GM18909 (cell line): ENCODE measurements around the gene RALGAPB.
"Not testable (repeated sequence)": the region's sequence is repeated elsewhere in the genome, so short reads cannot be mapped to it uniquely, and the experiment has no call there.

Source experiments
- ATAC-seq: cut with Tn5 transposase; IDR thresholded peaks from one replicate; pipeline ENCODE4 v1.9.1; 2021; ENCODE audit warnings: mild to moderate bottlenecking; ENCODE audit not compliant: unreplicated experiment, poor library complexity

RALGAPB gene

GRCh38 chr20:38472513-38473366 lies at the start of gene RALGAPB:
Gene RALGAPB (plus strand): TSS chr20:38472843. CDS start chr20:38488433, 15,590 bp downstream.
- ATAC-seq: peak; percentile 90

GRCh38 chr20:38423541-38423940 lies 49.1 kb upstream of the RALGAPB start:
- ATAC-seq: no peak

- ATAC-seq: no peak
Observed at GRCh38 chr20:38424401-38424800, 48.2 kb upstream of the RALGAPB start.

DNA sequence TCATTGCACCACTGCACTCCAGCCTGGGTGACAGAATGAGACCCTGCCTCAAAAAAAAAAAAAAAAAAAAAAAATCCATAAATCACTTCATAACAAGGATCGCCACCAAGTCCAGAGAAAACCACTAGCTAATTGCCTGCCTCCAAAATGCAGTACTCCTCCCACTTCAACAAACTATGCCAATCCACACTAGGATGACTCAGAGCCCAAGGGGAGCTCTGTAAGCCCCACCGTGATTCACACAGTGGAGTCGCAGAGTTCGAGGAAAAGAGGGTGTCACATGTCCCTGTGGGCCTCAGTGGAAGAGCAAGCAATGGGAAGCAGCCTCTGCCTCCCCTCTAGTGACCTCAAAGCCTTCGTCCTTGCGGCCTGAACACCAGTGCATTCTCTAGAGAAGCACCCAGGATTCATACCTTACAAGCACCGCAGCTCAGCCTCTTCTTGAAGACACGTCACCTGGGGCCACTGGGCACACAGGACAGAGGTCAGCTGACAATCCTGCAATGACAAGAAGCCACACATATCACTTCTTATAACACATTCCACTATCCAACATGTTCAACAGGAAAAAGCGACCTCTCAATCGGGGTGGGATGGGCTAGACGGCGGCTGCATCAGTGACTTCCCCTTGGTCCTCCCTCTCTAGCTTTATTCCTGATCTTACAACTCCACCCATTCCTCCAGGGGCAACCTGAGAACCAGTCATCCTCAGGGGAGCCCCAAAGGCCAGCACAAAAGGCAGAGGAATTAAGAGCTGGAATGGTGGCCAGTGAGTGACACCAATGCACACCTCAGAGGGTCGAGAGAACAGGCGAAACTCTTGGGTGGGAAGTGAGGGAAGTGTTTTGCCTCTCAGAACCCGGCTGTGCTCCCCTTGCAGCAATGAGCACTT lies 46.4 kb upstream of the RALGAPB start:
- no peak for ATAC-seq

- no peak for ATAC-seq
Observed at GRCh38 chr20:38427655-38428023, 45.0 kb upstream of the RALGAPB start.

- ATAC-seq: no peak
Observed at GRCh38 chr20:38428800-38429199, 43.8 kb upstream of the RALGAPB start.

GRCh38 chr20:38429301-38429700 lies 43.3 kb upstream of the RALGAPB start:
- ATAC-seq: no peak

DNA sequence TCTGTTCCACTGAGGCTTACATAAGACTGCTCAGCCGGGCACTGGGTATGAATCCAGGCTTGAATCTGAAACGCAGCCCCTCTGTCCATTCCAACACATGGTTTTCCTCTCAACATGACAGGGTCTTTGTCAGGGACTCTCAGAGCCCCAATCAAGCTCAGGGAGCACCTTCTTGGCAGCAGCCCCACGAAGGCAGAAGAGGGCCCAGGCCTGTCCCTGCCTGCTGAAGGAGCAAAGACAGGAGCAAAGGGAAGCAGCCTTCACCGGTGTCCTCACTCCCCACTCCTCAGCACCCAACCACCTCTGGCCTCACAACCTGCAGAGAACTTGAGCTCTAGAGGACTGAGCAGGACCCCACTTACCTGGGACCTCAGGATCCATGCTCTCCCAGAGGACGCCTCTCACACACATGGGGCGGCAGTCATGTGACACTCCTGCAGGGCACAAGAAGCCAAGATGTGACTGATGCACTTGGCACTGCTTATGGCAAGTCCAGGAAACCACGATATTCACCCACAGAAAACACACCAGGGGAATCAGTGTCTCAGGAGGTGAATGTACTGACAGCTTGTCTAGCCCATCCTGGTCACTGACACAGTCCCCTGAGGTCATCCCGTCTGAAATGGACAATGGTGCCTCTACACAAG lies 41.8 kb upstream of the RALGAPB start:
- ATAC-seq: no peak

- no peak for ATAC-seq
Observed at GRCh38 chr20:38432292-38432691, 40.4 kb upstream of the RALGAPB start.

DNA sequence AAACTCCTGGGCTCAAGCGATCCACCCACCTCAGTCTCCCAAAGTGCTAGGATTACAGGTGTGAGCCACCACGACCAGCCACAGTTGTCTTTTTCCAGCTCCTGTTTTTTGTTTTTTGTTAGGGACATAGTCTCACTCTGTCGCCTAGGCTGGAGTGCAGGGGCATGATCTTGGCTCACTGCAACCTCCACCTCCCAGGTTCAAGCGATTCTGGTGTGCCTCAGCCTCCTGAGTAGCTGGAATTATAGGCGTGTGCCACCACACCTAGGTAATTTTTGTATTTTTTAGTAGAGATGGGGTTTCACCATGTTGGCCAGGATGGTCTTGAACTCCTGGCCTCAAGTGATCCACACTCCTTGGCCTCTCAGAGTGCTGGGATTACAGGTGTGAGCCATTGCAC lies 39.8 kb upstream of the RALGAPB start:
- not testable (repeated sequence) for ATAC-seq

DNA sequence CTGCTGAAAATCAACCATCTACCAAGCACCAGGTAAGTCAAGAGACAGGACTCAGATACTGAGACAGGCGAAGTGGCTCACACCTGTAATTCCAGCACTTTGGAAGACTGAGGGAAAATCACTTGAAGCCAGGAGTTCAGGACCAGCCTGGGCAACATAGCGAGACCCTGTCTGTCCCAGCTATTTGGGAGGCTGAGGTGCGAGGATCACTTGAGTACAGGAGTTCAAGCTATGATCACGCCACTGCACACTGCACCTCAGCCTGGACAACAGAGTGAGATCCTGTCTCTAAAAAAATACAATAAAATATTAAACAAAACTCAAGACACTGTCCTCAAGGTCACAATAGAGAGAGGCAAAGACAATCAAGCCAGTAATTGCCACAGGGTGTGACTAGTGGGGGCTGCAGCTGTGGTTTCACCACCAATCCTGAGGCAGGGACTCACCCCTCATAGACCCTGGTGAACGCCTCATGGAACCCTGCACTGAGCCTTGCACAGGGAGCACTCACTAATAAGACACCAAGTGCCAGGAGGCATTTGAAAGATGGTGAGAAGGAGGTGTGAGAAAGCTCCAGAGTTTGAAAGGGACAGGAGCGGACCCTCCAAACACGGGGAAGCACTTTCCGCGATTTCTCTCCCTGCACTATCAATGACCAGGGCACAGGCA lies 39.2 kb upstream of the RALGAPB start:
- ATAC-seq: no peak

GRCh38 chr20:38434301-38434741 lies 38.3 kb upstream of the RALGAPB start:
- ATAC-seq: no peak

GRCh38 chr20:38434770-38435554 lies 37.7 kb upstream of the RALGAPB start, which contains the start of gene SNHG17:
Gene SNHG17 (minus strand): TSS chr20:38435328.
- ATAC-seq: peak; percentile 74

- no peak for ATAC-seq
Observed at GRCh38 chr20:38435555-38435939, 37.1 kb upstream of the RALGAPB start.

GRCh38 chr20:38437796-38438195 lies 34.8 kb upstream of the RALGAPB start:
- no peak for ATAC-seq

- not testable (repeated sequence) for ATAC-seq
Observed at GRCh38 chr20:38441110-38441509, 31.5 kb upstream of the RALGAPB start.

GRCh38 chr20:38441916-38442315 lies 30.7 kb upstream of the RALGAPB start:
- ATAC-seq: no peak

DNA sequence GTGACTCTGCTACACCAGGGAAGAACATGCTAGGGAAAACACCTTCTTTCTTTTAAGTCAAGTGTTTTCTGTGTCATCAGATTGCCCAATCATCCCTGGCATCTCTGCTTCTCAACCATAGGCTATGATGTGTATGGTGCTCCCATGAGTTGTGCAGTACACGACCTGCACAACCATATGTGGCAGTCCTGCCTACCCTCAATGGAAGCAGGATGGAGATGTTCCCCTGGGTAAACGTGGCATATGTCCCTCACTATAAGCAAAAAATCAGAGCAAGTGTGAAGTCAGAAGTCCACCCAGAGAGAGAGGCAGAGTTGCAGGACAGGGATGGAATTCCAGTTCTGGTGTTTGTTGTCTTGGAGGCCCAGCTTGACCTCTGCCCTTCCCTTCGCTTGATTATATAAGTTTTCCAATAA lies 27.3 kb upstream of the RALGAPB start:
- no peak for ATAC-seq

DNA sequence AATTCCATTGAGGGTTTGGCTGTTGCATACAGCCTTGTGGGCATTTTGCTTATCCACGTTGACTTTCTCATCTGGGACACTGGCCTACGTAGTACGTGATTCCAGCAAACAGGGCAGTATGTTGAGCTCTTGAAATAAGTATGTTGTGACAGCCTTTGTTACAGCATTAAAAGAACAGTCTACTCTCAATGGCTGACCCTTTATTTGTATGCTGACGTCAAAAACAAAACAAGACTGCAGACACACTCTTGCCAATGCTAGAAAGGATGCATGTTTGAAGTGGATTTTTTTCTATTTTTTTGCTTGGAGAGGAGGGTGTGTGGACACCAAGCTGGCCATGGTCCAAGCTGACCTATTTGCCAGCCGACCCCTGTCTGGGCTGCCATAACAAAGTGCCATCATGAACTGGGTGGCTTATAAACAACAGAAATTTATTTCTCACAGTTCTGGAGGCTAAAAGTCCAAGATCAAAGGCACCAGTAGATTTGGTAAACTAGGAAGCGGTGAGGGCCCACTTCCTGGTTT lies 26.7 kb upstream of the RALGAPB start:
- no peak for ATAC-seq
